GM04504 (cell line): ENCODE measurements around the gene ARHGEF37.
"Not testable (repeated sequence)": the region's sequence is repeated elsewhere in the genome, so short reads cannot be mapped to it uniquely, and the experiment has no call there.

Experiments used
- DNase-seq: peaks from one replicate; pipeline ENCODE4 v3.0.0-alpha.2; 2012; ENCODE audit warnings: low read depth

Gene ARHGEF37, protein sequence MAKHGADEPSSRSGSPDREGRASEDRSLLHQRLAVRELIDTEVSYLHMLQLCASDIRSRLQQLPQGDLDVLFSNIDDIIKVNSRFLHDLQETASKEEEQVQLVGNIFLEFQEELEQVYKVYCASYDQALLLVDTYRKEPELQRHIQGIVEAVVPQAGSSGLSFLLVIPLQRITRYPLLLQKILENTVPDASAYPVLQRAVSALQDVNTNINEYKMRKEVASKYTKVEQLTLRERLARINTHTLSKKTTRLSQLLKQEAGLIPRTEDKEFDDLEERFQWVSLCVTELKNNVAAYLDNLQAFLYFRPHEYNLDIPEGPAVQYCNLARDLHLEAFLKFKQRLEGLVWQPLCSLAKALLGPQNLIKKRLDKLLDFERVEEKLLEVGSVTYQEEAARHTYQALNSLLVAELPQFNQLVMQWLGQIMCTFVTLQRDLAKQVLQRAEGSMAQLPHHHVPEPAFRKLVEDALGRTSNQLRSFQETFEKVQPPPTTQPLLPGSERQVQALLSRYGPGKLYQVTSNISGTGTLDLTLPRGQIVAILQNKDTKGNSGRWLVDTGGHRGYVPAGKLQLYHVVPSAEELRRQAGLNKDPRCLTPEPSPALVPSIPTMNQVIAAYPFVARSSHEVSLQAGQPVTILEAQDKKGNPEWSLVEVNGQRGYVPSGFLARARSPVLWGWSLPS

DNA sequence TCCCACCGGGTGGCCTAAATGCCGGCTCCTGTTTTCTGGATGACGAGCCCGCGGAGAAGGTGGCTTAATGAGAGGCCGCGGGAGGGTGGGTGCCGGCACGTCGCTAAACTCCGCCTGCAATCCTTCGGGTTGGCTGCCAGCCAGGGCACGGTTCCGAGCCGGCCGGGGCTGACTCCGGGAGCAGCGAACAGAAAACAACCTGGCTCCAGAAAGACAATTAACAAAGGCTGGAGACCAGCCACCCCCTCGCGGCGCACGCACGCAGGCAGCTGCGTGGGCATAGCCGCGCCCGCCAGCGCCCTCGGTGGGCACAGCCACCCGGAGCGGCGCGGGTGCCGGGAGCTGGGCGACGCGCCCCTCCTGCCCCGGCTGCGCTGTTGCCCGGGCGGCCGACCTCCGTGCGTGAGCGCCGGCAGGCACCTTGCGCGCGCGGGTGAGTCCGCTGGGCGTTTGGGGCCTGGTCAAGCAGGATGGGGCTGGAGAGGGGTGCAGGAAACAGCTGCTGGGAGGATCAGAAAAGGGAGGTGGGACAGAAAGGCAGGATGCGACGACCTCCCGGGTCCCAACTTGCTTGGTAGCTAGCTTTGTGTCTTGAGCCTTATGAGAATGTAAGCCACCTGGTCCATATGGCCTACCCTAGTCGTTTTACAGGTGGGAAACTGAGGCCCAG, at the start of gene ARHGEF37:
TSS of gene ARHGEF37 (plus strand) at position 307 of the 670 bp plus-strand sequence. CDS start 16,272 bp downstream, outside the sequence.
- no peak for DNase-seq

DNA sequence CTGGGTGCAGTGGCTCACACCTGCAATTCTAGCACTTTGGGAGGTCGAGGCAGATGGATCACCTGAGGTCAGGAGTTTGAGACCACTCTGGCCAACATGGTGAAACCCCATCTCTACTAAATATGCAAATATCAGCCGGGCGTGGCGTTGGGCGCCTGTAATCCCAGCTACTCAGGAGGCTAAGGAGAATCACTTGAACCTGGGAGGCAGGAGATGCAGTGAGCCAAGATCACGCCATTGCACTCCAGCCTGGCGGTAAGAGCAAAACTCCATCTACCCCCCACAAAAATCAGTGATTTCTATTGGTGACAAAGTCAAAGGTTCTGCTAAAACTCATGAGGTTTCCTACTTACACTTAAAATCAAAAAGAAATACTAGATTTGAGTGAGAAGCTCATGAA, 48.9 kb upstream of the ARHGEF37 start:
- DNase-seq, result no peak

DNA sequence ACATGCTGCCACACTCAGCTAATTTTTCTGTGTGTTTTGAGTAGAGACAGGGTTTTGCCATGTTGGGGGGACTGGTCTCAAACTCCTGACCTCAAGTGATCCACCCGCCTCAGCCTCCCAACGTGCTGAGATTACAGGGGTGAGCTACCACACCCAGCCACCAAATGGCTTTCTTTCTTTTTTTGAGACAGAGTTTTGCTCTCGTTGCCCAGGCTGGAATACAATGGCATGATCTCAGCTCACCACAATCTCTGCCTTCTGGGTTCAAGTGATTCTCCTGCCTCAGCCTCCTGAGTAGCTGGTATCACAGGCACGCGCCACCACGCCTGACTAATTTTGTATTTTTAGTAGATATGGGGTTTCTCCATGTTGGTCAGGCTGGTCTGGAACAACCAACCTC, 45.5 kb upstream of the ARHGEF37 start:
- DNase-seq, result not testable (repeated sequence)

DNA sequence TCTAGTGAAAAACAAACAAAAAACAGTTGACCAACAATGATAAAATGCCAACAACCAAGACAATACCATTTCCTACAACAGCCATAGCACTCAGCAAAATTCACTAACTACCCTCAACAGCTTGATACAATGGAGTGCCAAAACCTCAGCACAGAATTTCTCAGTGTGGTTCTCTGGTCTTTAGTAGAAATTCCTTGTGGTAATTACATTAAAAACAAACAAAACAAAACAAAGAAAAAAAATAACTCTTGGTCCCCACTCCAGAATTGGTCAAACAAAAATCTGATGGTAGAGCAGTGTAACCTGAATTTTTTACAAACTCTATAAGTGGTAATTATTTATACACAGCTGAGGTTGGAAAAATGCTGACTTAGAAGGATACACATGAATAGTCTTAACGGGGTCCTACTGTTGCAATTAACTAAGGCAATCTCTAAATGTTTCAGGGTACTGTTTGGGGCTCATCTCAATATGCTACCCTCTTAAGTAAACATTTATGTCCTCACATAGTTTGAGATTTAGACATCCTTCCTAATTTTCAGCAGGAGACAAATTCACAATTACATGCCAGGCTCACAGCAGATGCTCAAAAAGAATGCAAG, 43.8 kb upstream of the ARHGEF37 start:
- no peak for DNase-seq

DNA sequence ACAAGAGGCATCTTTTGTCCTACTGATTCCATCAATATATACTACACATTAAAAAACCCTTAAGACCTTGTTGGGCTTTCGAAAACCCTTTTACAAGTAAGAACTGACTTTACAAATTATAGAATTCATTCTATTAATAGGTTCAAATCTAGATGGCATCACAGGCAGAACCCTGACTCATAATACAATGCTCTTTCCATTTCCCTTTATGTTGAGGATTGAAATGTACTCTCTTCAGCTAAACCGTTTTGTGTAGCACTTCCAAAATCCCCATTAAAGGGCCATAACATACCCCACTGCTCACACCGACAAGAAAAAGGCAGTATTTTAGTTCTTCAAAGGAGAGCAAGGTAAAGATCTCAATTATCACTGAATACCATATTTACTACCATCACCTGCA, 41.2 kb upstream of the ARHGEF37 start:
- no peak for DNase-seq

DNA sequence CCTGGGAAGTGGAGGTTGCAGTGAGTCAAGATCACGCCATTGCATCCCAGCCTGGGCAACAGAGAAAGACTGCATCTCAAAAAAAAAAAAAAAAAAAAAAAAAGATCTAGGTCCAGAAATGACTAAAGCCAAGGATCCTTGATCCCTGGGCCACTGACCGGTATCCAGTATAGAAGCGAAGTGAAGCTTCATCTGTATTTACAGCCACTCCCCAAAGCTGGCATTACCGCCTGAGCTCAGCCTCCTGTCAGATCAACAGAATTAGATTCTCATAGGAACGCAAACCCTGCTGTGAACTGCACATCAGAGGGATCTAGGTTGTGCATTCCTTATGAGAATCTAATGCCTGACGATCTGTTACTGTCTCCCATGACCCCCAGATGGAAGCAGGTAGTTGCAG, 39.4 kb upstream of the ARHGEF37 start:
- no peak for DNase-seq

DNA sequence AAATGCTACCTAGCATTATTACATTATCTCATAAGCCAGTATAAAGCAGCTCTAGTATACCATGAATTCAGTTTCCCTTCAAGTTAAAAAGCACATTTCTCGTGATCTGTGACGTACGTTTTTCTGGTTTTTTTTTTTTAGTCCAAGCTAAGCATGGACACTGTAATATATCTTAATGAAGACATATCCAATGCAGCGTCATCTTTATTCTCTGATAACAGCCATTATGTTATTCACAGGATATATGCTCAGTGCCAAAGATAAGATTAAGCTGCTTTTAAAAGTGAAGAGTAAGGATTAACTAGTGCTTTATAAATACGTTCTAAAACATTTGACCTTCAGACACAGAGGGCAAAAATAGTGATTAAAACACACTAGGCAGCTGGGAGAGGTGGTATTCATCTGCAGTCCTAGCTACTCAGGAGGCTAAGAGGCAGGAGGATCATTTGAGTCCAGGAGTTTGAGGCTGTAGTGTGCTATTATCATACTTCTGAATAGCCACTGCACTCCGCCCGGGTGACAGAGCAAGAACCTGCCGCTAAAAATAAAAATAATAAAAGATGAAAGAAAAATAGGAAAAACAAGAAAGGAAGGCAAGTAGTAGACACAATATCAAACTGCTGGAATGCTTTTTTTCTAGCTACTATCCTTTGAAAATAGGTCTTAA, 37.8 kb upstream of the ARHGEF37 start:
- DNase-seq, result no peak

DNA sequence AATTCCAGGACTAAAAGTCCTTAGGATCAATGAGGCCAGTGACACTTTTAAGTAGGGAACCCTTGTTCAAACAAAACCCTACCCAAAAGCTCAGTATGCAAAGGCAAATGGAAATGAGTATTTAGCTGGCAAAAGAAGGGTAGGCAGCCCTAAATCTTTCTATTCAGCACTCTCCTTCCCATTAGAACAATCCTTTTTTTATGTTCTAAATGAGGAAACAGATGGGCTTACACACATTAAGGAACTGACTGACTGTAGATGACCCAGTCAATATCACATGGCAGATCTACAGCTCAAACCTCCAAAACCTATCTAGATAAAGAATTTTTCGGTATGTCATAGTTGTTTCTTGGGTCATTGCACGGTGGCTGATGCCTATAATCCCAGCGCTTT, 37.3 kb upstream of the ARHGEF37 start:
- DNase-seq, result no peak

DNA sequence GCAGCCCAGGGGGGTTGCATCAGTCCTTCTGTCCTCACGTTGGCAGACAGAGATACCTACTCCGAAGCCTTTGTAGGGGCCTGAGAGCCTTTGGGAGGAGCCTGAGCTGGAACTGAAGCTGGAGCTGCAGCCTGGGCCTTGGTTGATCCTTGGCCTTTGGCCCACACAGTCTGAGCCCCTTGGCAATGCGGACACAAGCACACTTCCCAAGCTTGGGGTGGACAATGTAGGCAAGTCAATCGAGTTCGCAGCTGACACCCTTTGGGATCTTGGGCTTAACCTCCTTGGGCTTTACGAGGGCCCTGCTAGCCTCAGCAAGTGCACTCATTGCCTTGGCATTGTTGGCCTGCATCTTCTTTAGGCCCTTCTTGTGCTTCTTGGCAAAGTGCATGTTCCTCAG, 36.0 kb upstream of the ARHGEF37 start:
- DNase-seq, result no peak

DNA sequence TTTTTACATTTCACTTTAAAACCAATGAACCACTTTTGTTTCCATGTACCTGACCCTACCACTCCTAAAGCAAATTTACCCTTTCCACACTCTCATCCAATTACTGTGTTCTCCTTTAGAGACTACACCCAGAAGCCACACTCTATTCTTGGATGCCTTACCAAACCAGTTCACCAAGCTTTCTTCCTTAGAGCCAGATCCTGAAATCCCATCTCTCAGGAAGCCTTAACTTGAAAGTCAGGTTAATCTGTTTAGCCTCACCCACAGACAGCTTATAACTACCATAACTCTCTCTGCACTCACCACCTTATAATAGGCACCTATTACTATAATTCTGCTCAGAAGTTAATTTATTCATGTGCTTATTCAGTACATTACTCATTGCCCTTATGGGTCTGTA, 34.3 kb upstream of the ARHGEF37 start:
- DNase-seq, result no peak

DNA sequence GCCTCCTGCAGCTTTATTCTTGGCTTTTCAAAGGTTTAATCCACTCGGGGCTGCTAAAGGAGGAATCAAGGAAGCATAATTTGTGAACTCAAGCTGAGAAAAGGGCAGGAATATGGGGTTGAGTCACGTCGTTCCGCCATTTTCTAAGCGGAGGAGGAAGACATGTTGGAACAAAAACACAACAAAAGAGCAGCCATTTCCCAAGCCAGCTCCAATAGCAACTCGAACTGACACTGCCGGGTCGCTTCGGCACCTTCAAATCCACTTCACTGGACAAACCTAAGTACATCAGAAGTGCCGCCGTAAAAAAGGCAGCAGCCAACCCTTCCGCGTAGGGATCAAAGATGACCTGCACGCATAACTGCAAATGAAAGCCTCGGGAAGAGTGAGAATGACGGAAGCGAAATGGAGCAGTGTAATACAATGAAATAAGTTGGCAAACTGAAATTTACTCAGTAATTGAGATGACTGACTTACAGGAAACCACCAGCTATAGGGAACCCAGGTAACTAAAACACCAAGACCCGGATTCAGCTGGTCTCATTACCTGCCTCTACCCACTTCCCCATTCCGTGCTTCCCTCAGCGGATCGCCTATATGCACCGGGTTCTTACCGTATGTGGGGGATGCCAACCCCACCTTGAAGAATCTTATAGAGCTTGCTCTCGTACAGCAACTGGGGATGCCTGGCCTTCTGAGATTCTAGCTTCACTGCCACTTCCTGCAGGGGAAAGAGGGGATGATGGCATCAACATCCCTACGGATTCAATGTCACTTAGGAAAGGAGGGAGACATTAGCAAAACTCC, 31.6 kb upstream of the ARHGEF37 start:
- no peak for DNase-seq

DNA sequence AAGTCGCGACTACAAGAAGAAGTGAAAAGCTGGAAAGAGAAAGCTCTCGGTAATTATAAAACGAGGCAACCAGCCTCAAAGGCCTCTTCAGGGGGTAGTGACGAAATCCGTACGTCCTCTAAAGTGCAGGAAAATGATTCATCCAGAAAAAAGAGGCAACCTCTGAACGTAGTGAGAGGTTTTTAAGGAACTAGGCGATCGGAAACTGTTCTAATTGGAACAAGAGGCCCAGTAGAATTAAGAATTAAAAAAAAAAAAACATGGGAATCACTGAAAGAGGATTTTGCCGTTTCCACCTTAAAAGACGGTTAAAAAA, 31.1 kb upstream of the ARHGEF37 start:
- peak; percentile 33 for DNase-seq

DNA sequence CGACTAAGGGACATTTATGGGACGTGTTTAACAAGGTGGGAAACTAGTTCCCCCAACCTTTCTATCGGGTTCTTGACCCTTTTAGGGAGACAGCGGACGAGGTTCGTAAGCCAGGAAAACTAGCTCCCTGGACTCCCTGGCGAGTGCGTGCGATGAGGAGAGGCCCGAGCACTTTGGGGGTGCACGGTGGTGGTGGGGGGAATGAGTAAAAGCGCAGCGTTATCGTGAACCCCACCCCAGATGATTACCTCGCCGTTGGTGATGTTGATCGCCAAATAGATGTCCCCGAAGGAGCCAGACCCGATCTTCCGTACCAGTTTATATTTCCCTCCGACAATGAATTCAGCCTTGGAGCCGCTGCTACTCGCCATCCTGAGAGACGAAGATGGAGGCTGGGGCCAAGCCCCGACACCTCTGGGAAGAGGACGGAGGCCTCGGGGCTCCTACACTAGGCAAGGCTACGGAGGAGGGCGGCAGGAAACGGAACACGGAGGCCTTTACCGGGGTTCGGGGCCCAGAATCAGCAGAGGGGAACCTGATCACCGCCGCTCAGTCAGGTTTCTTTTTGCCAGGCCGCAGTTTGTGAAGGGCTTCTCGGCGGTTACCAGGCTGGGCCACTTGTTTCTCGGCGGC, 30.6 kb upstream of the ARHGEF37 start:
- no peak for DNase-seq

DNA sequence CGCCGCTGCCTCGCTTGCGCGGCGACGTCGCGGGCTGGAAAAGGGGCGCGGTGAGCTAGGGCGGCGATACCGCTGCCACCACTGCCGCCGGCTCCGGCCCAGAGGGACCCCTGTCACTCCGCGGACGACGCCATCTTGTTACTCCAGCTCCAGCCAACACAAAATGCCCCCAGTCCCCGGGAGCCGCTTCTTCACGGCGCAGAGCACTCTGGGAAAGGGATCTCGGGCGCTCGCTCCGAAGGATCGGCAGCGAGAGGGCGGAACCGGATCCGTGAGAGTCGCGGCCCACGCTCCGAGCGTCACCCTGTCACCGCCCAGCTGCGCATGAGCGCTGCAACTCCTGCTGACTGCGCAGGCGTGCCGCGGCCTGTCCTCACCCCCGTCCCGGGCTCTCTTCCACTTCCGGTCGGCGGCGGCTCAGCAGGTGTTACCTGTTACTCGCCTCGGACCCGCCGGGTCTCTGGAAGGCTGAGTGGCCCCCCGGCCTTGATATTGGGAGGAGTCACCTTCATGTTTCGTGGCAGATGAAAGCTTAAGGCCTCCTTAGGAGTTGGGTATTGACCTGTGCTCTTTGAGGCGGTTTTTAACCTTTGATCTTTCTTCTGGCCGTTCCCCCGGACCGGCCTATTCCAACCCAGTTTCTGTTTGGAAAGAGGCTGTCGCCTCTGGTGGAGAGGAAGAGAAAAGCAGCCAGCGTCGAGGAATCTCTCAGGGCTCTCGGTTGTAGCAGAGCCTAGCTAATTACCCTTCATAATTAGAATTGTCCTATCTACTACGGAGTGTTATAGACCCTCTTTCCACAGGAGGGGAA, 29.9 kb upstream of the ARHGEF37 start, which contains the start of gene CSNK1A1:
TSS of gene CSNK1A1 (minus strand) at position 213 of the 811 bp plus-strand sequence. CDS start 475 bp downstream, outside the sequence.
- DNase-seq, result peak; percentile 97

DNA sequence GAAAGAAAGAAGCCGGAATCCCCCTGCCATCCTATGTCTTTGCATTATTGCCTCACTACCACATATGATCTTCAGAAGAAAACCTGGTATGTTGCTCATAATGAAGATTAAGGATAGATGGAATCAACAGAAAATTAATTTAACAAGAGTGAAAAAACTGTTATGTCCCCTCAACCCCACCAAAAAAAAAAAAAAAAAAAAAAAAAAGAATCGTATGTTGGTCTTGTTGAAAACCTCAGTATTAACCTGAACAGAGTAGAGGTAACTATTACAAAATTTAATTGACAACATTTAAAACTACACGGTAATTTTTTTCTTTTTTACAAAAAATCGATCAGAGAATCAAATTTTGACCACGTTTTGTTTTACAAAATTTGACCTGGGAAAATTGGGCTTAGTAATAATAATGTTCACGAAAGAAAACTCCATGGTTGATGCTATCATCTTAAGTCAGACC, 29.2 kb upstream of the ARHGEF37 start:
- no peak for DNase-seq

DNA sequence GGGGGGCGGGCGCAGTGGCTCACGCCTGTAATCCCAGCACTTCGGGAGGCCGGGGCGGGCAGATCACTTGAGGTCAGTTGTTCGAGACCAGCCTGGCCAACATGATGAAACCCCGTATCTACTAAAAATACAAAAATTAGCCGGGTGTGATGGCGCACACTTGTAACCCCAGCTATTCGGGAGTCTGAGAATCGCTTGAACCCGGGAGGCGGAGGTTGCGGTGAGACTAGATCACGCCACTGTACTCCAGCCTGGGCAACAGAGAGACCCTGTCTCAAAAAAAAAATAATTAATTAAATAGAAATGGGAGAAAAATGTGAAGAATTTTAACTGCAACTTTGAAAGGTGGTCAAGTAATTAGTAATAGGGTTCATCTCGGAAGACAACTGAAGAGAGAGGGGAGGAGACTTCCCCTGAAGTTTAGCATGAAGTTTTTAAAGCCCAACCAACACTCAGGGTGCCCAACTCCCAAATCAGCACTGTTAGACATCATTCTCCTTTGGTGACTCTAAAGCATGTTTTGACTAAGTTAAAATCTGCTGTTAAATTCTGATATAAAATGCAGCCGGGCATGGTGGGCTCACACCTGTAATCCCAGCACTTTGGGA, 28.6 kb upstream of the ARHGEF37 start:
- no peak for DNase-seq

DNA sequence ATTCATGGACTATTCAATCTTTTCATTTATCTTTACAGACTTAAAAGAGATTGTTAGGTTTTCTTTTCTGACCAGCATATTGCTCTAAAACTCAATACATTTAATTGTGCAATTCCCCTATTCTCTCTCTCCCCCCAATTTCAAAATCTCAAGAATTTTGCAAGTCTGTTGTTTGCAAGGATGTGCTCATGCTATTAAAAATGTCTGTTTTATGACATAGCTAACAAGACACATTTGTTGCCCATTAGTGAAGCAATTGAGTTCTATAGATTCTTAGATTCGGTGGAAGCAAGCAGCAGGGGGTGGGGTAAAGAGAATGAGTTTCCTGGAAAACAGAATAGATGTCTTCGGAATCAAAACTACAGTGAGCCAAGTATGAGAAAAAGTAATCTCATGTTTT, 21.6 kb upstream of the ARHGEF37 start:
- DNase-seq, result peak; percentile 66

DNA sequence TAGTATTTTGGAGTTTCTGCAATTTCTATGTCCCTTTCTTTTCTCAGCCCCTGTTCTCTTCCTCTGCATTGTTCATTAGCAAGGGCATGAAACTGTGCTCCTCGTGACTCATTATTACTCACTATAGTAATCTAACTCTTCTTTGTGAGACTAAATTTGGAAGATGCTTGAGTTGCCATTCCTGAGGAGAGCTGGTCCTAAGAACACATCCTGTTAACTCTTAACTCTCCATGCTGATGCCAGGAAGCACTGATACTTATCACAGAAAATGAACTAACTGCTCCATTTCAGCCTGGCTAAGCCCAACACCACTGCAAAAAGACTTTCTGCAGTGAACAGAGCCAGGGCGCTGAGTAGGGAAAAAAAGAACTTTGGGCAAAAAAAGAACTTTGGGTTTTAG, 19.4 kb upstream of the ARHGEF37 start:
- peak; percentile 88 for DNase-seq

DNA sequence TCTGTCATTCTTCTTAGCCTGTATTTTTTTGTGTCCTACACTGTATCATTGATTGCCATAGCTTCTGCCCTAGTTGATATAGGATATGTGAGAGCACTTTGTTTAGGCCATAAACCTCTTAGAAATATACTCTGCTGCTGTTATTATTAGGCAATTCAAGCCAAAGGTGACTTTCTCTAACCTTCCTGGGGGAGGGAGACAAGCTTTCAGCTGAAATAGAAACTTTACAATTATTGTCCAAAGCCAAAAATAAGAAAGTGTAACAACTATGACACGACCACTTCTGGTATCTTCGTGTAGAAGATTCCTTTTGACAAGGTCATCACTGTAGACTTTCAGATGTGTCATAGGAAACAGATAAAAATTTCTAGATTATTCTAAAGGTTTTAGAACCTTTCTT, 17.8 kb upstream of the ARHGEF37 start:
- DNase-seq, result no peak
